Activated CD8-positive, alpha-beta memory T cell treated with anti-CD3 and anti-CD28 coated beads, Interleukin-2, amount 50 U/mL, for 48 hours (primary cell): ENCODE measurements around the gene FCHO1.

Source experiments
- DNase-seq: peaks from one replicate; pipeline ENCODE4 v3.0.0-alpha.2; 2020

The FCHO1 gene

GRCh38 chr19:17751103-17751911, at the start of gene FCHO1:
TSS of gene FCHO1 (plus strand) at chr19:17751477. CDS start at chr19:17755165, 3,688 bp downstream.
- DNase-seq = peak; percentile 89

GRCh38 chr19:17703824-17704463, 47.3 kb upstream of the FCHO1 start:
- peak; percentile 92 for DNase-seq

GRCh38 chr19:17706750-17707181, 44.5 kb upstream of the FCHO1 start:
- DNase-seq = no peak

GRCh38 chr19:17711851-17712250, 39.4 kb upstream of the FCHO1 start:
- no peak for DNase-seq

- DNase-seq = no peak
Measured at GRCh38 chr19:17716309-17716929, 34.9 kb upstream of the FCHO1 start.

GRCh38 chr19:17718550-17718946, 32.7 kb upstream of the FCHO1 start:
- DNase-seq = no peak

GRCh38 chr19:17718947-17719711, 32.1 kb upstream of the FCHO1 start, which contains the start of gene MAP1S:
TSS of gene MAP1S (plus strand) at chr19:17719480. CDS start at chr19:17719503, 23 bp downstream.
- peak; percentile 86 for DNase-seq

- DNase-seq = peak; percentile 65
Measured at GRCh38 chr19:17719730-17720400, 31.4 kb upstream of the FCHO1 start.

GRCh38 chr19:17720440-17720839, 30.8 kb upstream of the FCHO1 start:
- DNase-seq = no peak

GRCh38 chr19:17721111-17721628, 30.1 kb upstream of the FCHO1 start:
- DNase-seq = no peak

GRCh38 chr19:17721821-17722220, 29.5 kb upstream of the FCHO1 start:
- DNase-seq = no peak

- no peak for DNase-seq
Measured at GRCh38 chr19:17722655-17723240, 28.5 kb upstream of the FCHO1 start.

GRCh38 chr19:17724655-17725054, 26.6 kb upstream of the FCHO1 start:
- DNase-seq = no peak

- DNase-seq = no peak
Measured at GRCh38 chr19:17725422-17726078, 25.7 kb upstream of the FCHO1 start.

GRCh38 chr19:17726136-17726741, 25.0 kb upstream of the FCHO1 start:
- DNase-seq = no peak

- DNase-seq = no peak
Measured at GRCh38 chr19:17726964-17727773, 24.1 kb upstream of the FCHO1 start.

- DNase-seq = no peak
Measured at GRCh38 chr19:17727843-17728242, 23.4 kb upstream of the FCHO1 start.

GRCh38 chr19:17733127-17733526, 18.1 kb upstream of the FCHO1 start:
- DNase-seq = no peak

- DNase-seq = no peak
Measured at GRCh38 chr19:17734146-17734545, 17.1 kb upstream of the FCHO1 start.

GRCh38 chr19:17735410-17735809, 15.9 kb upstream of the FCHO1 start:
- no peak for DNase-seq
